Keratinocyte (primary cell): ENCODE measurements around the gene SYVN1. TPM values are rescaled to one million over a fixed set of nuclear protein-coding genes. Genes with fewer than 3 reads are reported as not detected.

Source experiments
- DNase-seq: peaks from one replicate; pipeline ENCODE4 v3.0.0-alpha.2; 2011; ENCODE audit warnings: low read depth, missing footprints, low spot score
- FAIRE-seq: peaks from 2 replicates; lab custom pipeline; 2011; peaks lifted over from hg19 to GRCh38; lab: Jason Lieb, UNC
- H2AFZ ChIP-seq: 2 replicates; pipeline ENCODE4 v1.6.0; 2012; ENCODE audit warnings: low read length, control low read depth, inconsistent platforms; ENCODE audit not compliant: control insufficient read depth
- H3K27ac ChIP-seq: 2 replicates; pipeline ENCODE4 v1.5.1; 2011; ENCODE audit warnings: low read length; ENCODE audit not compliant: control insufficient read depth, insufficient read depth
- H3K27me3 ChIP-seq: 3 replicates; pipeline ENCODE4 v1.6.0; 2011; ENCODE audit warnings: low read length; ENCODE audit not compliant: control insufficient read depth, insufficient read depth; ENCODE audit errors: extremely low read depth
- H3K36me3 ChIP-seq, 2 experiments: 2 replicates in 1 of 2; 3 replicates in 1 of 2; pipeline ENCODE4 v1.5.1; 2011; ENCODE audit warnings: low read length in 2 of 2, mild to moderate bottlenecking in 1 of 2; ENCODE audit not compliant: control insufficient read depth in 2 of 2, insufficient read depth in 2 of 2; ENCODE audit errors: extremely low read depth in 1 of 2
- H3K4me1 ChIP-seq: 3 replicates; pipeline ENCODE4 v1.5.1; 2011; ENCODE audit warnings: low read length; ENCODE audit not compliant: control insufficient read depth, insufficient read depth; ENCODE audit errors: extremely low read depth
- H3K4me2 ChIP-seq: 3 replicates; pipeline ENCODE4 v1.6.0; 2011; ENCODE audit warnings: low read depth, low read length; ENCODE audit not compliant: control insufficient read depth, insufficient read depth; ENCODE audit errors: extremely low read depth
- H3K4me3 ChIP-seq, 3 experiments: fragments of 200-600 bp in 1 of 3; sonication (generic) in 1 of 3; 2 replicates in 2 of 3; 3 replicates in 1 of 3; pipeline ENCODE4 v1.5.1; 2011 to 2016; ENCODE audit warnings: low read length in 3 of 3, mild to moderate bottlenecking in 3 of 3, control low read depth in 2 of 3, inconsistent platforms in 1 of 3, low read depth in 1 of 3, mixed read lengths in 1 of 3, mixed run types in 1 of 3, moderate library complexity in 1 of 3; ENCODE audit not compliant: control insufficient read depth in 2 of 3, insufficient read depth in 2 of 3; ENCODE audit errors: extremely low read depth in 1 of 3
- H3K79me2 ChIP-seq: 2 replicates; pipeline ENCODE4 v1.6.0; 2012; ENCODE audit warnings: low read length; ENCODE audit not compliant: control insufficient read depth, insufficient read depth
- H3K9ac ChIP-seq: 3 replicates; pipeline ENCODE4 v1.6.0; 2011; ENCODE audit warnings: low read length; ENCODE audit not compliant: control insufficient read depth, insufficient read depth; ENCODE audit errors: extremely low read depth
- H3K9me1 ChIP-seq: 3 replicates; pipeline ENCODE4 v1.6.0; 2011; ENCODE audit warnings: low read length; ENCODE audit not compliant: control insufficient read depth, insufficient read depth; ENCODE audit errors: extremely low read depth
- H3K9me3 ChIP-seq: 2 replicates; pipeline ENCODE4 v1.5.1; 2012; ENCODE audit warnings: low read depth, low read length; ENCODE audit not compliant: control insufficient read depth
- H4K20me1 ChIP-seq: 3 replicates; pipeline ENCODE4 v1.6.0; 2011; ENCODE audit warnings: low read length; ENCODE audit not compliant: control insufficient read depth, insufficient read depth; ENCODE audit errors: extremely low read depth
- CTCF ChIP-seq, 3 experiments: IDR thresholded peaks in 1 of 3; conservative IDR thresholded peaks in 1 of 3; optimal IDR thresholded peaks in 1 of 3; 2 replicates in 2 of 3; 3 replicates in 1 of 3; pipeline versions ENCODE3 to v1.5.1; 2011; ENCODE audit warnings: low read length in 3 of 3, mild to moderate bottlenecking in 3 of 3, moderate library complexity in 2 of 3, control low read depth in 1 of 3, inconsistent platforms in 1 of 3; ENCODE audit not compliant: insufficient read depth in 2 of 3; ENCODE audit errors: extremely low read depth in 1 of 3
- EZH2 ChIP-seq: IDR thresholded peaks from one replicate; pipeline ENCODE4 v1.6.1; 2012; ENCODE audit warnings: inconsistent platforms, mild to moderate bottlenecking, low read length, moderate library complexity
- dilution Hi-C: fragments of 300-500 bp; cut with MboI; formaldehyde crosslinking; loops from one replicate; pipeline ENCODE4 v1.7.0; 2020; ENCODE audit warnings: low sequenced_read_pairs; ENCODE audit not compliant: extremely low pct_ligation_motif_present
- polyA plus RNA-seq, 5 experiments: library from polyadenylated mRNA; depleted of rRNA in 3 of 5; stranded (reverse) in 3 of 5; stranded (forward) in 1 of 5; unstranded in 1 of 5; fragments of >200 nt; gene quantifications; 1 replicate in 1 of 5; 2 replicates in 3 of 5; 3 replicates in 1 of 5; pipeline versions ENCODE4 v1.2.1 to v1.2.3, GENCODE V29; 2011 to 2012; ENCODE audit warnings: missing spikeins in 2 of 5, low read depth in 1 of 5, low replicate concordance in 1 of 5

The SYVN1 gene
- polyA plus RNA-seq, 1 donor (not counting 4 experiments of a cell fraction or from before 2014, with no cell fraction given) = 10.8 TPM

- no peaks in the 10 kb centered on the region for H3K9me1 ChIP-seq
- peaks cover 10 to 14% of the 10 kb centered on the region in 2 experiments for H3K36me3 ChIP-seq
- no peak overlapping the region for H3K4me2 ChIP-seq
- no peaks in the 10 kb centered on the region for H3K9me3 ChIP-seq
- peaks cover 8% of the 10 kb centered on the region for H3K4me1 ChIP-seq
- FAIRE-seq (no peak), DNase-seq (no peak)
- no peak overlapping the region for H3K27ac ChIP-seq
- dilution Hi-C loops = no loop called here
- peaks cover 2% of the 10 kb centered on the region for H3K79me2 ChIP-seq
- H3K27me3 ChIP-seq = no peaks in the 10 kb centered on the region
- no peak overlapping the region for H3K4me3 ChIP-seq
- H4K20me1 ChIP-seq = no peaks in the 10 kb centered on the region
- H3K9ac ChIP-seq = no peak overlapping the region
- H2AFZ ChIP-seq = no peak overlapping the region
- no peak for TF ChIP-seq EZH2
- TF ChIP-seq CTCF (optimal IDR thresholded peaks at IDR 0.05 in 1 of 3, IDR thresholded peaks at IDR 0.05 in 1 of 3, conservative IDR thresholded peaks at IDR 0.05 in 1 of 3; ENCODE audit: extremely low read depth in 1 of 3, insufficient read depth in 2 of 3, low read length in 3 of 3) = no peak
Measured at GRCh38 chr11:65107078-65107477, 27.2 kb downstream of the SYVN1 start.

- Histone ChIP-seq H3K27me3 (no peaks in the 10 kb centered on the region), H3K79me2 (peaks cover 2% of the 10 kb centered on the region), H3K27ac (no peak overlapping the region), H2AFZ (no peak overlapping the region), H3K4me1 (no peaks in the 10 kb centered on the region), H4K20me1 (no peaks in the 10 kb centered on the region), H3K9ac (no peak overlapping the region), H3K4me2 (no peak overlapping the region), H3K9me3 (no peaks in the 10 kb centered on the region), H3K4me3 (no peak overlapping the region), H3K36me3 (peaks cover 6 to 10% of the 10 kb centered on the region in 2 experiments), H3K9me1 (no peaks in the 10 kb centered on the region)
- FAIRE-seq = no peak
- TF ChIP-seq EZH2 (no peak), CTCF (optimal IDR thresholded peaks at IDR 0.05 in 1 of 3, IDR thresholded peaks at IDR 0.05 in 1 of 3, conservative IDR thresholded peaks at IDR 0.05 in 1 of 3; ENCODE audit: extremely low read depth in 1 of 3, insufficient read depth in 2 of 3, low read length in 3 of 3) (no peak)
- dilution Hi-C loops = no loop called here
- no peak for DNase-seq
Measured at GRCh38 chr11:65104628-65105027, 29.7 kb downstream of the SYVN1 start.
